SIG-M5 treated with dmso at 0.1 percent for 504 hours (cell line): ENCODE results near the gene CRYL1.

ENCODE experiments used
- DNase-seq: peaks from one replicate; lab custom pipeline; 2025; ENCODE audit not compliant: unreplicated experiment; lab: John Stamatoyannopoulos, UW

Gene CRYL1

GRCh38 chr13:20525601-20526544, at the start of gene CRYL1:
TSS of gene CRYL1 (minus strand) at chr13:20525857. CDS start at chr13:20525794, 63 bp downstream.
- DNase-seq: peak; percentile 72

GRCh38 chr13:20573636-20574035, 48.0 kb upstream of the CRYL1 start:
- no peak for DNase-seq

GRCh38 chr13:20573186-20573585, 47.5 kb upstream of the CRYL1 start:
- no peak for DNase-seq

GRCh38 chr13:20571676-20572075, 46.0 kb upstream of the CRYL1 start:
- DNase-seq: no peak

GRCh38 chr13:20570517-20570916, 44.9 kb upstream of the CRYL1 start:
- DNase-seq: no peak

- DNase-seq: no peak
These were observed 42.3 kb upstream of the CRYL1 start for GRCh38 chr13:20567881-20568528.

GRCh38 chr13:20566898-20567874, 41.5 kb upstream of the CRYL1 start, which contains the start of gene IFT88:
TSS of gene IFT88 (plus strand) at chr13:20567157. CDS start at chr13:20574386, 7,229 bp downstream.
- DNase-seq: peak; percentile 88

GRCh38 chr13:20566468-20566897, 40.8 kb upstream of the CRYL1 start:
- peak; percentile 76 for DNase-seq

- no peak for DNase-seq
These were observed 39.6 kb upstream of the CRYL1 start for GRCh38 chr13:20565115-20565736.

- DNase-seq: no peak
These were observed 36.1 kb upstream of the CRYL1 start for GRCh38 chr13:20561741-20562140.

- no peak for DNase-seq
These were observed 34.2 kb upstream of the CRYL1 start for GRCh38 chr13:20559659-20560356.

- DNase-seq: no peak
These were observed 33.3 kb upstream of the CRYL1 start for GRCh38 chr13:20558982-20559381.

GRCh38 chr13:20553311-20553710, 27.7 kb upstream of the CRYL1 start:
- no peak for DNase-seq

- DNase-seq: no peak
These were observed 25.1 kb upstream of the CRYL1 start for GRCh38 chr13:20550799-20551198.

- DNase-seq: no peak
These were observed 21.8 kb upstream of the CRYL1 start for GRCh38 chr13:20547479-20547908.

- DNase-seq: peak; percentile 65
These were observed 20.9 kb upstream of the CRYL1 start for GRCh38 chr13:20546556-20546955.

- peak; percentile 17 for DNase-seq
These were observed 18.7 kb upstream of the CRYL1 start for GRCh38 chr13:20544201-20544923.

- no peak for DNase-seq
These were observed 11.3 kb upstream of the CRYL1 start for GRCh38 chr13:20536992-20537391.

GRCh38 chr13:20534038-20534608, 8.5 kb upstream of the CRYL1 start:
- DNase-seq: no peak
